Tibial nerve (tissue), 3 donors: ENCODE results near the gene PACSIN1.

Experiments
- CTCF ChIP-seq, 5 experiments: fragments of 200-600 bp in 3 of 5; fragments of 450-650 bp in 2 of 5; sonication (generic) in 3 of 5; IDR thresholded peaks; one replicate each; pipeline ENCODE4 v1.5.1; 2016 to 2019; ENCODE audit warnings: antibody characterized with exemption in 5 of 5, mild to moderate bottlenecking in 3 of 5, moderate library complexity in 2 of 5
- POLR2A ChIP-seq, 2 donors: fragments of 450-650 bp; IDR thresholded peaks; one replicate each; pipeline ENCODE4 v1.6.1; 2017; ENCODE audit warnings: antibody characterized with exemption in 2 of 2, mild to moderate bottlenecking in 2 of 2, moderate library complexity in 2 of 2

GRCh38 chr6:34553146-34553545 lies 87.3 kb downstream of the PACSIN1 start:
- TF ChIP-seq CTCF (IDR thresholded peaks at IDR 0.05), result no peak
- TF ChIP-seq POLR2A (IDR thresholded peaks at IDR 0.05), result no peak
